Neural cell (in vitro differentiated cells): ENCODE measurements around the gene SLC7A8. TPM values are rescaled to one million over a fixed set of nuclear protein-coding genes. Genes with fewer than 3 reads are reported as not detected.

Experiments used
- H2AFZ ChIP-seq: fragments of 200-600, 300-800 bp; sonication (generic), shearing (Covaris generic); 2 replicates; pipeline ENCODE4 v1.6.0; 2014; ENCODE audit warnings: low read depth, mild to moderate bottlenecking, antibody characterized with exemption, low read length, moderate library complexity
- H3F3A ChIP-seq: fragments of 200-600 bp; shearing (Covaris generic); 2 replicates; pipeline ENCODE4 v1.6.1; 2016; ENCODE audit warnings: mild to moderate bottlenecking, moderate library complexity, mixed read lengths, antibody characterized with exemption, low read length; ENCODE audit not compliant: insufficient read depth, poor library complexity, severe bottlenecking
- H3K27ac ChIP-seq: fragments of 200-600, 300-800 bp; sonication (generic), shearing (Covaris generic); 2 replicates; pipeline ENCODE4 v1.5.1; 2014; ENCODE audit warnings: mild to moderate bottlenecking, low read length, moderate library complexity
- H3K27me3 ChIP-seq: fragments of 300-800, 200-600 bp; sonication (generic), shearing (Covaris generic); 2 replicates; pipeline ENCODE4 v1.6.0; 2014; ENCODE audit warnings: mild to moderate bottlenecking, low read depth, low read length, moderate library complexity; ENCODE audit not compliant: insufficient read depth
- H3K36me3 ChIP-seq: fragments of 300-800, 200-600 bp; sonication (generic), shearing (Covaris generic); 2 replicates; pipeline ENCODE4 v1.5.1; 2014; ENCODE audit warnings: mild to moderate bottlenecking, antibody characterized with exemption, low read length, moderate library complexity; ENCODE audit not compliant: insufficient read depth
- H3K4me2 ChIP-seq: fragments of 300-800, 200-600 bp; sonication (generic), shearing (Covaris generic); 2 replicates; pipeline ENCODE4 v1.6.0; 2014; ENCODE audit warnings: mild to moderate bottlenecking, low read length
- H3K4me3 ChIP-seq: fragments of 300-800, 200-600 bp; sonication (generic), shearing (Covaris generic); 2 replicates; pipeline ENCODE4 v1.5.1; 2014; ENCODE audit warnings: mild to moderate bottlenecking, low read length, moderate library complexity
- H3K79me2 ChIP-seq: fragments of 200-600 bp; shearing (Covaris generic); replicated peaks from 2 replicates; pipeline ENCODE4 v1.6.0; 2014; ENCODE audit warnings: mild to moderate bottlenecking, low read length, moderate library complexity; ENCODE audit not compliant: insufficient read depth
- H3K9ac ChIP-seq: fragments of 300-800, 200-600 bp; sonication (generic), shearing (Covaris generic); 2 replicates; pipeline ENCODE4 v1.6.1; 2016; ENCODE audit warnings: mild to moderate bottlenecking, low read length, mixed read lengths
- H3K9me2 ChIP-seq: fragments of 200-600 bp; shearing (Covaris generic); 2 replicates; pipeline ENCODE4 v1.6.1; 2016; ENCODE audit warnings: mild to moderate bottlenecking, low read length, mixed read lengths; ENCODE audit not compliant: insufficient read depth
- H3K9me3 ChIP-seq: fragments of 200-600, 300-800 bp; sonication (generic), shearing (Covaris generic); 2 replicates; pipeline ENCODE4 v1.6.1; 2016; ENCODE audit warnings: mild to moderate bottlenecking, mixed run types, low read length, moderate library complexity, mixed read lengths
- H4K20me1 ChIP-seq: fragments of 200-600 bp; shearing (Covaris generic); 2 replicates; pipeline ENCODE4 v1.6.1; 2016; ENCODE audit warnings: mild to moderate bottlenecking, mixed run types; ENCODE audit not compliant: insufficient read depth
- CTCF ChIP-seq: fragments of 450-650 bp; IDR thresholded peaks from 2 replicates; pipeline ENCODE4 v1.5.1; 2014; ENCODE audit warnings: antibody characterized with exemption, mild to moderate bottlenecking, moderate library complexity; ENCODE audit not compliant: poor library complexity, severe bottlenecking
- EP300 ChIP-seq: fragments of 450-650 bp; conservative IDR thresholded peaks from 2 replicates; pipeline ENCODE4 v1.6.1; 2014; ENCODE audit warnings: antibody characterized with exemption, mild to moderate bottlenecking, moderate library complexity; ENCODE audit not compliant: poor library complexity, severe bottlenecking
- EZH2 ChIP-seq: fragments of 200-600, 300-800 bp; shearing (Covaris generic), sonication (generic); IDR thresholded peaks from 2 replicates; pipeline ENCODE4 v1.6.1; 2014; ENCODE audit warnings: antibody characterized with exemption, low read length, borderline replicate concordance, mild to moderate bottlenecking; ENCODE audit not compliant: insufficient read depth, poor library complexity, severe bottlenecking
- MXI1 ChIP-seq: fragments of 450-650 bp; conservative IDR thresholded peaks from 2 replicates; pipeline ENCODE4 v1.6.1; 2014; ENCODE audit warnings: antibody characterized with exemption, mild to moderate bottlenecking; ENCODE audit not compliant: poor library complexity, severe bottlenecking
- POLR2AphosphoS5 ChIP-seq: IDR thresholded peaks from 2 replicates; pipeline ENCODE4 v1.6.1; 2012
- RAD21 ChIP-seq: fragments of 450-650 bp; conservative IDR thresholded peaks from 2 replicates; pipeline ENCODE4 v1.6.1; 2014; ENCODE audit warnings: antibody characterized with exemption, mild to moderate bottlenecking, moderate library complexity
- REST ChIP-seq: IDR thresholded peaks from 2 replicates; pipeline ENCODE4 v1.6.1; 2012; ENCODE audit warnings: borderline replicate concordance
- SMC3 ChIP-seq: fragments of 450-650 bp; conservative IDR thresholded peaks from 2 replicates; pipeline ENCODE4 v1.6.1; 2014; ENCODE audit warnings: antibody characterized with exemption, mild to moderate bottlenecking, moderate library complexity; ENCODE audit not compliant: poor library complexity
- TAF1 ChIP-seq: IDR thresholded peaks from 2 replicates; pipeline ENCODE4 v1.6.1; 2012; ENCODE audit warnings: low read depth
- polyA plus RNA-seq: library from polyadenylated mRNA; depleted of rRNA; stranded (reverse); fragments of >200 nt; gene quantifications from 2 replicates; pipeline ENCODE4 v1.2.3, GENCODE V29; 2014

SLC7A8 gene
- polyA plus RNA-seq, 1 donor from 2014 or later, result 0.21 TPM

GRCh38 chr14:23209651-23210423 is 26.4 kb upstream of the SLC7A8 start:
- H3K27ac ChIP-seq, result no peak overlapping the region
- TF ChIP-seq EZH2 (no peak), EP300 (no peak), SMC3 (no peak), RAD21 (no peak), REST (no peak), TAF1 (no peak), MXI1 (no peak), POLR2AphosphoS5 (no peak), CTCF (no peak)
- no peaks in the 10 kb centered on the region for H3K9me2 ChIP-seq

GRCh38 chr14:23208324-23208723 is 24.9 kb upstream of the SLC7A8 start:
- Histone ChIP-seq H3K27ac (no peak overlapping the region), H2AFZ (no peak overlapping the region), H3K4me3 (no peak overlapping the region)

More at GRCh38 chr14:23209651-23210423, 26.4 kb upstream of the SLC7A8 start:
- H3K9ac ChIP-seq, result no peak overlapping the region
- H3K9me3 ChIP-seq, result peaks cover under 1% of the 10 kb centered on the region
- H3K36me3 ChIP-seq, result no peaks in the 10 kb centered on the region
- H3K4me2 ChIP-seq, result no peak overlapping the region
- no peak overlapping the region for H3K4me3 ChIP-seq
- H3F3A ChIP-seq, result no peaks in the 10 kb centered on the region
- H3K79me2 ChIP-seq, result no peaks in the 10 kb centered on the region
- no peaks in the 10 kb centered on the region for H4K20me1 ChIP-seq
- H3K27me3 ChIP-seq, result no peaks in the 10 kb centered on the region
- H2AFZ ChIP-seq, result no peak overlapping the region

More at GRCh38 chr14:23208324-23208723, 24.9 kb upstream of the SLC7A8 start:
- H3K27me3 ChIP-seq, result no peaks in the 10 kb centered on the region
- no peak for TF ChIP-seq MXI1
- no peak for TF ChIP-seq TAF1
- TF ChIP-seq POLR2AphosphoS5, result no peak
- no peak for TF ChIP-seq RAD21
- no peak for TF ChIP-seq SMC3
- no peak for TF ChIP-seq CTCF
- TF ChIP-seq EZH2, result no peak
- TF ChIP-seq EP300, result no peak
- no peak for TF ChIP-seq REST
- no peak overlapping the region for H3K4me2 ChIP-seq
- H3K9ac ChIP-seq, result no peak overlapping the region
- H3K79me2 ChIP-seq, result no peaks in the 10 kb centered on the region
- H3F3A ChIP-seq, result no peaks in the 10 kb centered on the region
- no peaks in the 10 kb centered on the region for H3K36me3 ChIP-seq
- no peaks in the 10 kb centered on the region for H3K9me3 ChIP-seq
- no peaks in the 10 kb centered on the region for H4K20me1 ChIP-seq
- H3K9me2 ChIP-seq, result no peaks in the 10 kb centered on the region
